GM18517 (cell line): Measurements from ENCODE around the gene FTCDNL1.

Experiments
- ATAC-seq: cut with Tn5 transposase; IDR thresholded peaks from one replicate; pipeline ENCODE4 v1.9.1; 2021; ENCODE audit warnings: mild to moderate bottlenecking, moderate library complexity; ENCODE audit not compliant: unreplicated experiment

The FTCDNL1 gene

GRCh38 chr2:199792381-199792780 lies 58.6 kb downstream of the FTCDNL1 start:
- no peak for ATAC-seq

- ATAC-seq = no peak
Observed at GRCh38 chr2:199791326-199791725, 59.7 kb downstream of the FTCDNL1 start.

DNA sequence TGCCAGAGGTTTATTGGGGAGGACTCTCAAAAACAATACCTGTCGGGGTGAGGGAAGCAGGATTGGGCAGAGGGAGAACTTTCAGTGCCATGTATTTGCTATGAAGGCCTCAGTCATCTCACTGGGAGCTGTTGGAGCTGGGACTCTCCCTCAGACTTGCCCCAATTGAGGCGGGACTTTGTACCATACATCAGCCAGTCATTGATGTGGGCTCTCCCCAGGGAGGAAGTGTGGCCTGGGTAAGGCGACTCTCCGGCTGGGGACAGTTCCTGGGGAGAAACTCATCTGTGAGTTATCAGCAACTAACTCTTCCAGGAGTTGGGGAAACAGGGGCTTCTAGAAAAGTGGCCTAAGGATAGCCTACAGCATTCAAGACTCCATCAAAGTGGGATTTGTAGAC lies 66.5 kb downstream of the FTCDNL1 start:
- ATAC-seq = no peak

DNA sequence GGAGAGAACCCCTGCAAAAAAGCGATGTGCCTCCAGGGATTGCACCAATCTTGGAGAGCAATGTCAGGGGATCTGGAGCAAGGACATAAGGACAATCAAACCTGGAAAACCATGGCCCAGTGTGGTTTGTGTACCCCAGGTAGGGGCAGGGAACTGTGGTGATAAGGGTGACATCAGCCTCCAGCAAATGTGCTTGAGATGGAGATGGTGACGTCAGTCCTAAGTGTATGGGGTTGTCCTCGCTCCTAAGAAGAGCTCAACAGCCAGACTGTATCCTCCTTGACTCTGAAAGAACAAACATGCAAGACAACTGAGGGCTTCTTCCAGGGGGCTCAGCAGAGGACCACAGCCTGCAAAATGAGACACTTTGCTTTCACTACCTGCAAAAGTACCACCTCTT lies 71.4 kb downstream of the FTCDNL1 start:
- ATAC-seq = no peak

DNA sequence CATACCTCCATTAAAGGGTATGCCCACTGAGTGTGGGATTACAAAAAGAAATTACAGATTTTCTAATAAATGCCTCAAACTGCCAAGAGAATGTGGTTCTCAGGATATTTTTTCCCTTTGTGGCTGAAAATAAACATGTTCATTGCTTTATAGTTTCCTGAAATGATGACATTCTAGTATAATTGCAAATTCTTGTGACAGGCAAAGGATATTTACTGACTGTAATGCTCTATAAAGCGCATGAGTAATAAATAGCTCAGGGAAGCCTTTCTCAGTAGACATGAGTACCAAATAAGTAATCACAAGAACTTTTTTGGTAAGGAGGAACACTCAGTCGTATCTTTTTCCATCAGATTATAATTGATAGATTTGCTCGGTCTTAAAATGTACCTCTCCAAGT lies 72.3 kb downstream of the FTCDNL1 start:
- ATAC-seq = no peak

- no peak for ATAC-seq
Observed at GRCh38 chr2:199777916-199778315, 73.1 kb downstream of the FTCDNL1 start.

GRCh38 chr2:199777315-199777714 lies 73.7 kb downstream of the FTCDNL1 start:
- no peak for ATAC-seq

GRCh38 chr2:199775267-199775666 lies 75.7 kb downstream of the FTCDNL1 start:
- ATAC-seq = no peak

- no peak for ATAC-seq
Observed at GRCh38 chr2:199772035-199772976, 78.7 kb downstream of the FTCDNL1 start.

GRCh38 chr2:199770716-199771115 lies 80.3 kb downstream of the FTCDNL1 start:
- ATAC-seq = no peak

GRCh38 chr2:199765646-199766045 lies 85.3 kb downstream of the FTCDNL1 start:
- ATAC-seq = no peak

DNA sequence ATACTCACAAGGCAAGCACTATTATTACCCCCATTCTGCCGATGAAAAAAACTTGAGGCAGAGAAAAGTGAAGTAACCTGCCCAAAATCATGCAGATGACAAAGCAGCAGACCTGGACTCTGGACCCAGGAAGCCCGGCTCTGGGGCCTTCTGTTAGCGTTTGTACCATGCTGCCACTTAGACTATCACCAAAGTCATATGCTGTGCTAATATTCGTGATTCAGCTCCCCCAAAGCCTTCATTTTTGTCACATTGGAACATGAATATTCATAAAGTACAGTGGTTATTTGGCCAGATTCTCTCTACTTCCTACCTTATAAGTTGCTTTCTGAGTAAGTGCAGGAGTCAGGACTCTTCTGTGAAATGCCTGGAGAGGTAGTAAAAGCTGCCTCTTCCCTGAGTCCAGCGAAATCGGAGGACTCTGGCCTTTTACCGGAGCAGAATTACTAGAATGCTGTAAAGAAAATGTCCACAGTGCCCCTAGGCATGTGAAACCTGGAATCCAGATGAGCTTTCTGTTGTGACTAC lies 86.7 kb downstream of the FTCDNL1 start:
- ATAC-seq = no peak

- no peak for ATAC-seq
Observed at GRCh38 chr2:199762963-199763362, 88.0 kb downstream of the FTCDNL1 start.

- no peak for ATAC-seq
Observed at GRCh38 chr2:199760574-199760973, 90.4 kb downstream of the FTCDNL1 start.

GRCh38 chr2:199757233-199757870 lies 93.6 kb downstream of the FTCDNL1 start:
- no peak for ATAC-seq

- ATAC-seq = no peak
Observed at GRCh38 chr2:199756743-199757142, 94.2 kb downstream of the FTCDNL1 start.

DNA sequence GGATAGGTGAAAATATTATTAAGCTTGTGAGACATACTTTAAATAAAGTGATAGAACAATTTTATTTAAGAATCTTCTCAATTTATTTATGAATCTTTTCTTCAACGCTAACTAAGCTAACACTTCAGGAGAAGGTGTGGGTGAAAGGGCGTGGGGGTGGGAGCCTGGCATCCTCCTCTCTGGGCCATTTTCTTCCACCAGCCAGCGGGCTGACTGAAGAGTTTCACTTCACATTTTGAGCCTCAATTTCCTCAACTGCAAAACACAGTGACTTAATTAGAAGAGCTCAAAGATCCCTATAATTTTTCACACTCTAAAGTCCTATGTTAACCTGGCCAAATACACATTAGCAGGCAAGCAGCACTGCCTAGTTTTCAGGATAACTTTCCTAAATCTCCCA lies 94.8 kb downstream of the FTCDNL1 start:
- ATAC-seq = no peak

- no peak for ATAC-seq
Observed at GRCh38 chr2:199754766-199755165, 96.2 kb downstream of the FTCDNL1 start.

DNA sequence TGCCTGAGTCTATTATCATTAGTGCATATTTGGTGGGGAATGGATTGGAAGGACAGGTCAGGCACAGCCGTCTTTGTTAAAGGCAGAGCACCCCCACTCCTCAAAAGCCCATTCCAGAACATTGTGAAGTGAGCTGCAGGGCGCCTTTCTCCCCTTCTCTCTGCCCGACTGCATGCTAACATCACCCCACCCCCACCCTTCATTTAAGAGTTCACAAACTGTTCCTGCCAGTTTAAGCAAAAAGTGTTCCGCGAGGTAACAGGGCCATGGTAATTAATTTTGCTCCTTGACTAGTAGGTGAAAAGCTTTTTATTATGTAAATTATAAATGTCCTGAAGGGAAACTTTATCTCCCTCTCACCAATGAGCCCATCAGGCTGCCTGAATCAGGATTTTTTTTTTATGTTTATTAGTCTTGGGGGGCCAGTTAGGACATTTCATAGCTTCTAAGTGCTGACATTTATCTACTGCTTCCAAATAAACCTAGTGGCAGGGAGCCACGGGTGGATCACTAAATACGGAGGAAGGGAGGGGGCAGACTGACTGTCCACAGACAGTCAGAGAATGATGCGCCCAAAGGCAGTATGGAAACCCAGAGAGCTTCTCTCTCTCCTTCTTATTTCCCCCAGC lies 99.4 kb downstream of the FTCDNL1 start:
- ATAC-seq = no peak

DNA sequence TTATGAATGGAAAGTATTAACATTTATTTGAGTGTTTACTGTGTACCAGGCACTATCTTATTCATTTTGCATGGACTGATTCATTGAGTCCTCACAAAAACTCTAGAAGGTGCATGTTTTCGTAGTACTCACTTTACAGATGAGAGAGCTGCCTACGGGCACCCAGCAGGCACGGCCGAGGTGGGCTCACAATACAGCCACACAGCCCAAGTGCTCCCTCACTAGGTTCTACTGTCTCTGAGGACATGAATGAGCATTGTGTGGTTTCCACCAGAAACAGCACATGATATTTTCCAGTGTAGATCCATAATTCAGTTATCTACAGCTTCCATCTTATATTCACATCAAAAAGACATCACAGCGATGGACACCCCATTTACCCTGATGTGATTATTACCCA lies 101.4 kb downstream of the FTCDNL1 start:
- ATAC-seq = no peak

GRCh38 chr2:199744724-199745123 lies 106.3 kb downstream of the FTCDNL1 start:
- no peak for ATAC-seq

DNA sequence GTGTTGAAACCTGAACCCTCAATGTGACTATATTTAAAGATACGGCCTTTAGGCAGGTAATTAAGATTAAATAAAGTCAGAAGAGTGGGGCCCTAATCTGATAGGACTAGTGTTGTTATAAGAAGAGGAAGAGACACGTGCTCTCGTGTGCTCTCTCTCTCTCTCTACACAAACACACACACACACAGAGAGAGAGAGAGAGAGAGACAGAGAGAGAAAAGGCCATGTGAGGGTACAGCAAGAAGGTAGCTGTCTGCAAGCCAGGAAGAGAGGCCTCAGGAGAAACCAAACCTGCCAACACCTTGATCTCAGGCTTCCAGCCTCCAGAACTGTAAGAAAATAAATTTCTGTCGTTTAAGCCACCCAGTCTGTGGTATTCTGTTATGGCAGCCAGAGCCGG lies 106.7 kb downstream of the FTCDNL1 start:
- ATAC-seq = no peak
